ENCODE results near the gene PLA2G4A. TPM values are rescaled to one million over a fixed set of nuclear protein-coding genes. Genes with fewer than 3 reads are reported as not detected.

Gene PLA2G4A
- polyA plus RNA-seq, 1 donor (not counting 4 experiments of a cell fraction or from before 2014, with no cell fraction given) = 29.2 TPM

- Histone ChIP-seq H4K20me1 (ENCODE audit: control insufficient read depth, extremely low read depth, insufficient read depth, low read length) (no peaks in the 10 kb centered on the region), H3K9ac (ENCODE audit: control insufficient read depth, extremely low read depth, insufficient read depth, low read length) (no peak overlapping the region), H3K4me3 (ENCODE audit: control insufficient read depth in 2 of 3, extremely low read depth in 1 of 3, insufficient read depth in 2 of 3, low read depth in 1 of 3, low read length in 3 of 3) (no peak overlapping the region), H3K27me3 (ENCODE audit: control insufficient read depth, extremely low read depth, insufficient read depth, low read length) (no peaks in the 10 kb centered on the region), H3K27ac (ENCODE audit: control insufficient read depth, insufficient read depth, low read length) (no peak overlapping the region), H3K9me3 (ENCODE audit: control insufficient read depth, low read depth, low read length) (no peaks in the 10 kb centered on the region), H3K4me1 (ENCODE audit: control insufficient read depth, extremely low read depth, insufficient read depth, low read length) (no peaks in the 10 kb centered on the region), H3K79me2 (ENCODE audit: control insufficient read depth, insufficient read depth, low read length) (no peaks in the 10 kb centered on the region), H3K9me1 (ENCODE audit: control insufficient read depth, extremely low read depth, insufficient read depth, low read length) (no peaks in the 10 kb centered on the region), H2AFZ (ENCODE audit: control insufficient read depth, low read length) (no peak overlapping the region), H3K4me2 (ENCODE audit: control insufficient read depth, extremely low read depth, insufficient read depth, low read depth, low read length) (no peak overlapping the region), H3K36me3 (ENCODE audit: control insufficient read depth in 2 of 2, extremely low read depth in 1 of 2, insufficient read depth in 2 of 2, low read length in 2 of 2) (no peaks in the 10 kb centered on the region)
- TF ChIP-seq EZH2 (IDR thresholded peaks at IDR 0.05; ENCODE audit: low read length) = no peak
- TF ChIP-seq CTCF (optimal IDR thresholded peaks at IDR 0.05 in 1 of 3, IDR thresholded peaks at IDR 0.05 in 1 of 3, conservative IDR thresholded peaks at IDR 0.05 in 1 of 3; ENCODE audit: extremely low read depth in 1 of 3, insufficient read depth in 2 of 3, low read length in 3 of 3) = no peak
- FAIRE-seq = no peak
- dilution Hi-C loops (cut with MboI; ENCODE audit: extremely low pct_ligation_motif_present, low sequenced_read_pairs) = no loop called here
- no peak for DNase-seq (ENCODE audit: low read depth, low spot score)
Observed at GRCh38 chr1:186807163-186807562, 21.6 kb upstream of the PLA2G4A start.

GRCh38 chr1:186811892-186812291 is 16.9 kb upstream of the PLA2G4A start:
- Histone ChIP-seq H3K9me1 (ENCODE audit: control insufficient read depth, extremely low read depth, insufficient read depth, low read length) (no peaks in the 10 kb centered on the region), H3K9ac (ENCODE audit: control insufficient read depth, extremely low read depth, insufficient read depth, low read length) (no peak overlapping the region), H3K27ac (ENCODE audit: control insufficient read depth, insufficient read depth, low read length) (no peak overlapping the region), H2AFZ (ENCODE audit: control insufficient read depth, low read length) (no peak overlapping the region), H3K9me3 (ENCODE audit: control insufficient read depth, low read depth, low read length) (no peaks in the 10 kb centered on the region), H4K20me1 (ENCODE audit: control insufficient read depth, extremely low read depth, insufficient read depth, low read length) (no peaks in the 10 kb centered on the region), H3K4me2 (ENCODE audit: control insufficient read depth, extremely low read depth, insufficient read depth, low read depth, low read length) (no peak overlapping the region), H3K36me3 (ENCODE audit: control insufficient read depth in 2 of 2, extremely low read depth in 1 of 2, insufficient read depth in 2 of 2, low read length in 2 of 2) (no peaks in the 10 kb centered on the region), H3K4me3 (ENCODE audit: control insufficient read depth in 2 of 3, extremely low read depth in 1 of 3, insufficient read depth in 2 of 3, low read depth in 1 of 3, low read length in 3 of 3) (no peak overlapping the region), H3K4me1 (ENCODE audit: control insufficient read depth, extremely low read depth, insufficient read depth, low read length) (no peaks in the 10 kb centered on the region), H3K27me3 (ENCODE audit: control insufficient read depth, extremely low read depth, insufficient read depth, low read length) (no peaks in the 10 kb centered on the region), H3K79me2 (ENCODE audit: control insufficient read depth, insufficient read depth, low read length) (no peaks in the 10 kb centered on the region)
- no peak for TF ChIP-seq EZH2 (IDR thresholded peaks at IDR 0.05; ENCODE audit: low read length)
- no peak for FAIRE-seq
- dilution Hi-C loops (cut with MboI; ENCODE audit: extremely low pct_ligation_motif_present, low sequenced_read_pairs) = no loop called here
- no peak for DNase-seq (ENCODE audit: low read depth, low spot score)

GRCh38 chr1:186812570-186812969 is 16.2 kb upstream of the PLA2G4A start:
- no peak overlapping the region for H3K4me2 ChIP-seq (ENCODE audit: control insufficient read depth, extremely low read depth, insufficient read depth, low read depth, low read length)
- no peaks in the 10 kb centered on the region for H3K36me3 ChIP-seq (ENCODE audit: control insufficient read depth in 2 of 2, extremely low read depth in 1 of 2, insufficient read depth in 2 of 2, low read length in 2 of 2)
- H4K20me1 ChIP-seq (ENCODE audit: control insufficient read depth, extremely low read depth, insufficient read depth, low read length) = no peaks in the 10 kb centered on the region
- no peak overlapping the region for H2AFZ ChIP-seq (ENCODE audit: control insufficient read depth, low read length)
- FAIRE-seq (no peak), DNase-seq (ENCODE audit: low read depth, low spot score) (no peak)
- H3K27ac ChIP-seq (ENCODE audit: control insufficient read depth, insufficient read depth, low read length) = no peak overlapping the region
- H3K9me3 ChIP-seq (ENCODE audit: control insufficient read depth, low read depth, low read length) = no peaks in the 10 kb centered on the region
- H3K27me3 ChIP-seq (ENCODE audit: control insufficient read depth, extremely low read depth, insufficient read depth, low read length) = no peaks in the 10 kb centered on the region
- H3K4me3 ChIP-seq (ENCODE audit: control insufficient read depth in 2 of 3, extremely low read depth in 1 of 3, insufficient read depth in 2 of 3, low read depth in 1 of 3, low read length in 3 of 3) = no peak overlapping the region
- TF ChIP-seq EZH2 (IDR thresholded peaks at IDR 0.05; ENCODE audit: low read length) = no peak
- no peak for TF ChIP-seq CTCF (optimal IDR thresholded peaks at IDR 0.05 in 1 of 3, IDR thresholded peaks at IDR 0.05 in 1 of 3, conservative IDR thresholded peaks at IDR 0.05 in 1 of 3; ENCODE audit: extremely low read depth in 1 of 3, insufficient read depth in 2 of 3, low read length in 3 of 3)
- dilution Hi-C loops (cut with MboI; ENCODE audit: extremely low pct_ligation_motif_present, low sequenced_read_pairs) = no loop called here
- no peaks in the 10 kb centered on the region for H3K4me1 ChIP-seq (ENCODE audit: control insufficient read depth, extremely low read depth, insufficient read depth, low read length)
- no peaks in the 10 kb centered on the region for H3K79me2 ChIP-seq (ENCODE audit: control insufficient read depth, insufficient read depth, low read length)
- H3K9me1 ChIP-seq (ENCODE audit: control insufficient read depth, extremely low read depth, insufficient read depth, low read length) = no peaks in the 10 kb centered on the region
- H3K9ac ChIP-seq (ENCODE audit: control insufficient read depth, extremely low read depth, insufficient read depth, low read length) = no peak overlapping the region

Measured in keratinocyte (primary cell).